ENCODE measurements around the gene ZCCHC14. TPM values are rescaled to one million over a fixed set of nuclear protein-coding genes. Genes with fewer than 3 reads are reported as not detected.
"Not testable (repeated sequence)": the region's sequence is repeated elsewhere in the genome, so short reads cannot be mapped to it uniquely, and the experiment has no call there.

Gene ZCCHC14
- polyA plus RNA-seq, 1 donor (not counting 4 experiments of a cell fraction or from before 2014, with no cell fraction given), result 3.6 TPM

DNA sequence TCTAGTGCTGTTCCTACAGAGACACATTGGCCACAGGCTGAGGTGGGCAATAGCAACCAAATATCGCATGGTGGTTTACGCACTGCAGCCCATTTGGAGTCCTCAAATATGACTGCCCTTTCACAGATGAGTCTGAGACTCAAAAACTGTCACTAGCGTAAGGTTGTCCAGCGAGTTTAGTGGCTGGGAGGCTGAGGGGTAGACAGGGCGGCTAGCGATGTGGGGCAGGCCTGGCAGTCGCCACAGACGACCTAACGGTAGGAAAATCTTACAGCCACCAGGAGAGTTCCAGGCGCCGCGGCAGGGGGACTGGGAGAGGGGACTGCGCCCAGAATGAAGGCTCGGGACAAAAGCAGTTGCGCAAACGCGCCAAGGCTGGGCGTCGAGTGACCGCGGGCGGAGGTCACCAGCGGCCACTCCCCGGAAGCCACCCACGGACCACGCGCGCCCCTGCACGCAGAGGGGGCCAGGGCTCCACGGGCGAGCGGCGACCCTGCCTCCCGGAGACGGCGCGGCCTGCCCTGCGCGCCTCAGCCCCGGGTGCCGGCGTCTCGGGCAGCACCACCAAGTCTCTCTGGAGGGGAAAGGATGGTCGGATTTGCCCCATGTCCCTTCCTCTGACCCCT, 101.4 kb downstream of the ZCCHC14 start:
- Histone ChIP-seq H3K4me2 (ENCODE audit: control insufficient read depth, extremely low read depth, insufficient read depth, low read depth, low read length) (peak overlapping the region; percentile 75), H2AFZ (ENCODE audit: control insufficient read depth, low read length) (peak overlapping the region; percentile 20), H4K20me1 (ENCODE audit: control insufficient read depth, extremely low read depth, insufficient read depth, low read length) (peaks cover 15% of the 10 kb centered on the region), H3K9me1 (ENCODE audit: control insufficient read depth, extremely low read depth, insufficient read depth, low read length) (peaks cover 3% of the 10 kb centered on the region), H3K79me2 (ENCODE audit: control insufficient read depth, insufficient read depth, low read length) (peaks cover 41% of the 10 kb centered on the region), H3K9ac (ENCODE audit: control insufficient read depth, extremely low read depth, insufficient read depth, low read length) (peak overlapping the region; percentile 88), H3K9me3 (ENCODE audit: control insufficient read depth, low read depth, low read length) (no peaks in the 10 kb centered on the region), H3K36me3 (ENCODE audit: control insufficient read depth in 2 of 2, extremely low read depth in 1 of 2, insufficient read depth in 2 of 2, low read length in 2 of 2) (peaks cover 0 to 6% of the 10 kb centered on the region in 2 experiments), H3K4me1 (ENCODE audit: control insufficient read depth, extremely low read depth, insufficient read depth, low read length) (peaks cover 31% of the 10 kb centered on the region), H3K27ac (ENCODE audit: control insufficient read depth, insufficient read depth, low read length) (peak overlapping the region; percentile 88), H3K27me3 (ENCODE audit: control insufficient read depth, extremely low read depth, insufficient read depth, low read length) (no peaks in the 10 kb centered on the region), H3K4me3 (ENCODE audit: control insufficient read depth in 2 of 3, extremely low read depth in 1 of 3, insufficient read depth in 2 of 3, low read depth in 1 of 3, low read length in 3 of 3) (peak overlapping the region; percentile 67 to 84 (median 70))
- FAIRE-seq (no peak), DNase-seq (ENCODE audit: low read depth, low spot score) (no peak)
- TF ChIP-seq CTCF (optimal IDR thresholded peaks at IDR 0.05 in 1 of 3, IDR thresholded peaks at IDR 0.05 in 1 of 3, conservative IDR thresholded peaks at IDR 0.05 in 1 of 3; ENCODE audit: extremely low read depth in 1 of 3, insufficient read depth in 2 of 3, low read length in 3 of 3) (no peak), EZH2 (IDR thresholded peaks at IDR 0.05; ENCODE audit: low read length) (no peak)
- dilution Hi-C loops (cut with MboI; ENCODE audit: extremely low pct_ligation_motif_present, low sequenced_read_pairs), result no loop called here

GRCh38 chr16:87390641-87391323, 102.0 kb downstream of the ZCCHC14 start:
- Histone ChIP-seq H3K9me3 (ENCODE audit: control insufficient read depth, low read depth, low read length) (no peaks in the 10 kb centered on the region), H3K4me2 (ENCODE audit: control insufficient read depth, extremely low read depth, insufficient read depth, low read depth, low read length) (peak overlapping the region; percentile 75), H3K9ac (ENCODE audit: control insufficient read depth, extremely low read depth, insufficient read depth, low read length) (peak overlapping the region; percentile 88), H4K20me1 (ENCODE audit: control insufficient read depth, extremely low read depth, insufficient read depth, low read length) (peaks cover 14% of the 10 kb centered on the region), H3K27ac (ENCODE audit: control insufficient read depth, insufficient read depth, low read length) (peak overlapping the region; percentile 88), H3K27me3 (ENCODE audit: control insufficient read depth, extremely low read depth, insufficient read depth, low read length) (no peaks in the 10 kb centered on the region), H3K79me2 (ENCODE audit: control insufficient read depth, insufficient read depth, low read length) (peaks cover 34% of the 10 kb centered on the region), H3K9me1 (ENCODE audit: control insufficient read depth, extremely low read depth, insufficient read depth, low read length) (peaks cover 3% of the 10 kb centered on the region), H3K4me1 (ENCODE audit: control insufficient read depth, extremely low read depth, insufficient read depth, low read length) (peaks cover 31% of the 10 kb centered on the region), H3K4me3 (ENCODE audit: control insufficient read depth in 2 of 3, extremely low read depth in 1 of 3, insufficient read depth in 2 of 3, low read depth in 1 of 3, low read length in 3 of 3) (peak overlapping the region in 1 of 3 experiments; percentile 70), H2AFZ (ENCODE audit: control insufficient read depth, low read length) (no peak overlapping the region), H3K36me3 (ENCODE audit: control insufficient read depth in 2 of 2, extremely low read depth in 1 of 2, insufficient read depth in 2 of 2, low read length in 2 of 2) (peaks cover 0 to 6% of the 10 kb centered on the region in 2 experiments)
- FAIRE-seq, result no peak
- dilution Hi-C loops (cut with MboI; ENCODE audit: extremely low pct_ligation_motif_present, low sequenced_read_pairs), result no loop called here
- no peak for DNase-seq (ENCODE audit: low read depth, low spot score)
- TF ChIP-seq CTCF (optimal IDR thresholded peaks at IDR 0.05 in 1 of 3, IDR thresholded peaks at IDR 0.05 in 1 of 3, conservative IDR thresholded peaks at IDR 0.05 in 1 of 3; ENCODE audit: extremely low read depth in 1 of 3, insufficient read depth in 2 of 3, low read length in 3 of 3) (no peak), EZH2 (IDR thresholded peaks at IDR 0.05; ENCODE audit: low read length) (no peak)

- dilution Hi-C loops (cut with MboI; ENCODE audit: extremely low pct_ligation_motif_present, low sequenced_read_pairs); H3K36me3 ChIP-seq (ENCODE audit: control insufficient read depth in 2 of 2, extremely low read depth in 1 of 2, insufficient read depth in 2 of 2, low read length in 2 of 2); FAIRE-seq; H3K9me3 ChIP-seq (ENCODE audit: control insufficient read depth, low read depth, low read length); DNase-seq (ENCODE audit: low read depth, low spot score); H3K4me2 ChIP-seq (ENCODE audit: control insufficient read depth, extremely low read depth, insufficient read depth, low read depth, low read length); H3K27me3 ChIP-seq (ENCODE audit: control insufficient read depth, extremely low read depth, insufficient read depth, low read length); H3K9me1 ChIP-seq (ENCODE audit: control insufficient read depth, extremely low read depth, insufficient read depth, low read length); H3K27ac ChIP-seq (ENCODE audit: control insufficient read depth, insufficient read depth, low read length); H3K9ac ChIP-seq (ENCODE audit: control insufficient read depth, extremely low read depth, insufficient read depth, low read length); H2AFZ ChIP-seq (ENCODE audit: control insufficient read depth, low read length); H3K4me3 ChIP-seq (ENCODE audit: control insufficient read depth in 2 of 3, extremely low read depth in 1 of 3, insufficient read depth in 2 of 3, low read depth in 1 of 3, low read length in 3 of 3); H4K20me1 ChIP-seq (ENCODE audit: control insufficient read depth, extremely low read depth, insufficient read depth, low read length): not testable (repeated sequence)
- H3K4me1 ChIP-seq (ENCODE audit: control insufficient read depth, extremely low read depth, insufficient read depth, low read length), result peaks cover 26% of the 10 kb centered on the region
- peaks cover 25% of the 10 kb centered on the region for H3K79me2 ChIP-seq (ENCODE audit: control insufficient read depth, insufficient read depth, low read length)
These were observed 102.9 kb downstream of the ZCCHC14 start for GRCh38 chr16:87389914-87390313.

All from keratinocyte (primary cell).